ENCODE measurements around the gene FBLN5. TPM values are rescaled to one million over a fixed set of nuclear protein-coding genes. Genes with fewer than 3 reads are reported as not detected.

Gene FBLN5
- total RNA-seq, 3 donors from 2014 or later = 6.1 to 56.7 (median 18.6) TPM

DNA sequence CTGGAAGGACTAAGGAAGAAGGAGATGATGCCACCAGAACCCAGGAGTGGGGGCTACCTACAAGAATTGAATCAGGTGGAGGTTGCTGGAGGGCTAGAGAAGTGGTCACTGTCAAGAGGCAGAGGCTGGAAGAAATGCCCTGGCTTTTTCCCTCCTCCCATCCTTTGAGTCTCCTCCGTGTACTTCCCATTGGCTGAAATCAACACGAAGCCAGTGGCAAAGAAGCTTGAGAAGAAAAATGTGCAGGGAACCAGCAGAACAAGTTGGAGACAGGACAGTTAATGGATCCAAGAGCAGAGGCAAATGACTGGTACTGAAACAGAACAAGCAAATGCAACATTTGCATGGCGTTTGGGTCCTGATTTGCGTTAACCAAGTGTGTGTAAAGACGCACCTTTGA is 9.1 kb upstream of the FBLN5 start:
- TF ChIP-seq, protein P1, sequence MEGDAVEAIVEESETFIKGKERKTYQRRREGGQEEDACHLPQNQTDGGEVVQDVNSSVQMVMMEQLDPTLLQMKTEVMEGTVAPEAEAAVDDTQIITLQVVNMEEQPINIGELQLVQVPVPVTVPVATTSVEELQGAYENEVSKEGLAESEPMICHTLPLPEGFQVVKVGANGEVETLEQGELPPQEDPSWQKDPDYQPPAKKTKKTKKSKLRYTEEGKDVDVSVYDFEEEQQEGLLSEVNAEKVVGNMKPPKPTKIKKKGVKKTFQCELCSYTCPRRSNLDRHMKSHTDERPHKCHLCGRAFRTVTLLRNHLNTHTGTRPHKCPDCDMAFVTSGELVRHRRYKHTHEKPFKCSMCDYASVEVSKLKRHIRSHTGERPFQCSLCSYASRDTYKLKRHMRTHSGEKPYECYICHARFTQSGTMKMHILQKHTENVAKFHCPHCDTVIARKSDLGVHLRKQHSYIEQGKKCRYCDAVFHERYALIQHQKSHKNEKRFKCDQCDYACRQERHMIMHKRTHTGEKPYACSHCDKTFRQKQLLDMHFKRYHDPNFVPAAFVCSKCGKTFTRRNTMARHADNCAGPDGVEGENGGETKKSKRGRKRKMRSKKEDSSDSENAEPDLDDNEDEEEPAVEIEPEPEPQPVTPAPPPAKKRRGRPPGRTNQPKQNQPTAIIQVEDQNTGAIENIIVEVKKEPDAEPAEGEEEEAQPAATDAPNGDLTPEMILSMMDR (IDR thresholded peaks at IDR 0.05) = no peak
- Histone ChIP-seq H3K4me3 (no peak overlapping the region), H3K9me3 (no peaks in the 10 kb centered on the region), H3K36me3 (ENCODE audit: low read depth) (no peaks in the 10 kb centered on the region), H3K4me1 (ENCODE audit: low read depth) (no peaks in the 10 kb centered on the region)
- intact Hi-C loops (cut with DNase I, micrococcal nuclease) = no loop called here
- no peak for ATAC-seq
- DNase-seq = no peak

DNA sequence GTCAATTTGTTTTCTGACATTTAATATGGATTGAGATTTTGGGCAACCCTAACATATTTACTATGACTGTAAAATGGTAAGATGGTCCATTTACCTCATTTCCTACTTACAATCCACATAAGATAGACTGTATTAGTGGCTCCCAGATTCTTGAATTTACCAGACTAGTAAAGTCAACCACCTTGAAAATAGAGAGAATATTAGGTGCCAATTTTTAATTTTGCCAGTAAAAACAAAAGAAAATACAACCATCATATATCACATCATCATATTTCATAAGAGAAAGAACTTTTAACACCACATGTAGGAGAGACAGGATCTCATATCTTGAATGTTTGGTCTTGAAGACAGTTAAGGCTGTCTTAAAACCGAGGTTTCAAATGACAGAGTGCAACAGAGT is 7.7 kb upstream of the FBLN5 start:
- no peak for DNase-seq
- Histone ChIP-seq H3K9me3 (no peaks in the 10 kb centered on the region), H3K36me3 (ENCODE audit: low read depth) (no peaks in the 10 kb centered on the region), H3K4me1 (ENCODE audit: low read depth) (no peaks in the 10 kb centered on the region), H3K4me3 (no peak overlapping the region)
- ATAC-seq = no peak
- intact Hi-C loops (cut with DNase I, micrococcal nuclease) = no loop called here
- TF ChIP-seq, protein P1 (IDR thresholded peaks at IDR 0.05) = no peak

DNA sequence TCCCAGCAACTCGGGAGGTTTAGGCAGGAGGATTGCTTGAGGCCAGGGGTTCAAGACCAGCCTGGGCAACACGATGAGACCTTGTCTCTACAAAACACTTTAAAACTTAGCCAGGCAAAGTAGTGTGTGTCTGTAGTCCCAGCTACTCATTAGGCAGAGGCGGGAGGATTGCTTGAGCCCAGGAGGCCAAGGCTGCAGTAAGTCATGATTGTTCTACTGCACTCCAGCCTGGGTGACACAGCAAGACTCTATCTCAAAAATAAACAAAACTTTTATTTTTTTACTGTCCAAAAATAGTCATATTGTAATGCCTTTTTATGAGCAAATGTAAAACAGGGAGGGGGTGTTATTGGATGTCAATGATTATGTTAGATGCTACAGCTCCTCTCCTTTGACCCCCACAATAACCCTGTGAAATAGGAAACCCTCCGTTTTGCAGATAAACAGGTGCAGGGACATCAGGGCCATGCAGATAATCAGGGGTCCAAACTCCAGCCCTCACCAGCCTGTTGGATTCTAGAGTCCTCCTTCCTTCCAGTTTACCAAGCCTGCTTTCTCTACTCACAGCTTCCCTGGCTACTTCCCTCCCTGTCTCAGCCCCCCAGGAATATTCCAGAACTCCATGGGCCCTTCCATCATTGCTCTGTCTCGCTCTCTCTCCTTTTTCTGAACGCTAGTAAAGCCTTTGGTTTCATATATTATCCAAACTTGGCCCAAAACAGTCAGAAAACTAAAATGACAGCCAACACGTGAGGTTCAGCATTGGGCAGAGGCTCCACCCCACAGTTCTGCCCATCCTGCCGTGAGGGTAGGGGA is 5.9 kb upstream of the FBLN5 start:
- DNase-seq = no peak
- no peaks in the 10 kb centered on the region for H3K4me1 ChIP-seq (ENCODE audit: low read depth)

DNA sequence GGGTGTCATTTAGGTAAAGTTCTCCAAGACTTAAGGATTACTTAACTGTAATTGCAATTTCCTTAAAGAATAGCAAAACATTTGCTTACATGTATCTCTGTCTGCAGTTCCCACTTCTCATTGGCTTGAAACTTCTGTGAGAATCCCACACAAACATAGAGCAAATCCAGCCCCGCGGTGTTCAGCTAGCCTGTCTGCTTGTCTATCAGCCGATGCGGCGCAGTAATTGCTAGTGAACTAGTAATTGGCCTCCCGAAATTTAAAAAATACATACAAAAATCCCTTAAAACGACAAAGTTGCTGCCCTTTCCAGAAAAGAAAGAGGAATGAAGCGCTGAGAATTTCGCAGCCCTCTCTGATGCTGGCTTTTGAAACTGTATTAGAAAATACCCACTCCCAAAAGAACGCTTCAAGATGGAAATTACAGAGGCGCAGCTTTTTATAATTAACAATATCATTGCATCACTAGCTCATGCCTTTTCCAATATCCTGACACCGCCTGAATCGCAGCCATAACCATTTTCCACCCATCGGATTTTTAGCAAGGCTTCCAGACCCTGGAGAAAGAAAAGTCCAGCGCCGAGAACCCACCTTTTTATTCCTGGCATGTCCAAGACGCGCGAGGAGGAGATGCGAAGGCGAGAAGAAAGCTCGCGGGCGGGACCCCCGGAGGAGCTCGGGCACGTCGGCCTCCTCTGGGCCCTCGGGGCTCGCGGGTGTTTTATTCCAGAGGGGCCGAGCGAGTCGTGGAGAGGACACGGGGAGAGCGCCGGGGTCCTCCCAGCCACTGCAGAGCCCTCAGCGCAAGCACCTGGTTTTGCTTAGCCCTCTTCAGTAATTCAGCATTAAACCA is 646 bp downstream of the FBLN5 start:
- no peaks in the 10 kb centered on the region for H3K36me3 ChIP-seq (ENCODE audit: low read depth)
- H3K9me3 ChIP-seq = no peaks in the 10 kb centered on the region
- no peak overlapping the region for H3K4me3 ChIP-seq
- intact Hi-C loops (cut with DNase I, micrococcal nuclease) = no loop called here
- peaks cover 7% of the 10 kb centered on the region for H3K4me1 ChIP-seq (ENCODE audit: low read depth)
- peak; percentile 26 for ATAC-seq
- peak in 1 of 3 donors; percentile 35 for DNase-seq
- TF ChIP-seq, protein P1 (IDR thresholded peaks at IDR 0.05) = no peak

More for the DNA sequence above, 5.9 kb upstream of the FBLN5 start:
- ATAC-seq = no peak
- TF ChIP-seq, protein P1 (IDR thresholded peaks at IDR 0.05) = no peak
- intact Hi-C loops (cut with DNase I, micrococcal nuclease) = no loop called here
- Histone ChIP-seq H3K4me3 (no peak overlapping the region), H3K36me3 (ENCODE audit: low read depth) (no peaks in the 10 kb centered on the region), H3K9me3 (no peaks in the 10 kb centered on the region)

DNA sequence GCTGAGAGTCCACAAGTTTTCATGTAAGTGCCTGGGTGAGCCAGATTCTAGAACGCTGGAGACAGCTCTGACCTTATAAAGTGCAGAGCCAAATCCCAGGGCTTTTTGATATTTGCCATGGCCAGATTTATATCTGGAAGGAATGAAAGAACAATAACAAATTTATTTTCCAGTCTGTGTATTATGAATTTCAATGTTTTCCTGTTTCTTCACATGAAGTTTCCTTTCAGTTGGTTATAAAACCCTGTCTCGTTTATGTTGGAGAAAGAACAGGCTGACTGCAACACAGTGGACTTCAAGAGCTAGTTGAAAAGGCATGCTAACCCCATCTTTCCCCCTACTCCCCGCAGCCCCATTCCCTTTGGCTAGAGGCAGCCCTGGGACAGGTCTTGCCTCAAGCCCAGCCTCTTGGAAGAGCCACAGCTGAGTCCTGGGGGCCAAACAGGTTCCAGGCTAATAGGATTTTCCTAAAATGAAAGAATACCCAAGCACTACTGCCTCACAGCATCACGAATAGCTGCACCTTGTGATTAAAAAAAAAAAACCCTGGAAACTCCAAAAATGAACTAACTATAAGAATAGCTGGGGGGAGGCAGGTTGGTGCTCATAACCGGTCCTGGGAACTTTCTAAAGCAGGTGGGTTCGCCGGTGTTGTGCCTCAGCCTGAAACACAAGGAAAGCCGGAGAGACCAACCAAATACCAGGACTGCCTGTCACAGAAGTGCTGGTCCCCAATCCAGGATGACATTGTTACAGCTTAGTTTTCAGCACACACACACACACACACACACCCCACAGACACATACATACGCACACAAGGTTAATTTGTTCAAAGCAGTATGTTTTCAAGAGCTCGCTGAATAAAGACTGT is 1.5 kb downstream of the FBLN5 start:
- ATAC-seq = no peak
- peaks cover 7% of the 10 kb centered on the region for H3K4me1 ChIP-seq (ENCODE audit: low read depth)
- H3K9me3 ChIP-seq = no peaks in the 10 kb centered on the region
- DNase-seq = no peak
- no peak overlapping the region for H3K4me3 ChIP-seq
- H3K36me3 ChIP-seq (ENCODE audit: low read depth) = no peaks in the 10 kb centered on the region
- intact Hi-C loops (cut with DNase I, micrococcal nuclease) = no loop called here
- TF ChIP-seq, protein P1 (IDR thresholded peaks at IDR 0.05) = no peak

Measured in mucosa of descending colon (tissue), 3 donors.